ENCODE results near the gene CD248.

CD248 gene

DNA sequence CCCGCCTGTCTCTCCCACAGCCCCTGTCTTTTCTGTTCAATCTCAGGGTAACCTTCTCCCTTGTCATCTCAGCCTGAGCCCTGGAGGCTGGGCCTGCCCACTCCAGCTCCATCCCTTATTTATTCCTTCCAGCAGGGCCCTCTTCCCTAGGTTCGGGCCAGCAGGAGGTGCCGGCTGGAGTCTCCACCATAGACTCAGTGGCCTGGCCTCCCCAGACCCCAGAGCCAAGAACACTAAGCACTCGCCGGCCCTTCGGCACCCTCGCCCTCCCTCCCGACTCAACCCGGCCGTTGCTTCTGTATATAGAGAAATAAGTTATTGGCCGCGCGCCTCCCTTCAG is 49.8 kb downstream of the CD248 start:
- TF ChIP-seq TAF1 (IDR thresholded peaks at IDR 0.05; ENCODE audit: borderline replicate concordance, insufficient read depth, low read length), result no peak
- TF ChIP-seq, protein P1, sequence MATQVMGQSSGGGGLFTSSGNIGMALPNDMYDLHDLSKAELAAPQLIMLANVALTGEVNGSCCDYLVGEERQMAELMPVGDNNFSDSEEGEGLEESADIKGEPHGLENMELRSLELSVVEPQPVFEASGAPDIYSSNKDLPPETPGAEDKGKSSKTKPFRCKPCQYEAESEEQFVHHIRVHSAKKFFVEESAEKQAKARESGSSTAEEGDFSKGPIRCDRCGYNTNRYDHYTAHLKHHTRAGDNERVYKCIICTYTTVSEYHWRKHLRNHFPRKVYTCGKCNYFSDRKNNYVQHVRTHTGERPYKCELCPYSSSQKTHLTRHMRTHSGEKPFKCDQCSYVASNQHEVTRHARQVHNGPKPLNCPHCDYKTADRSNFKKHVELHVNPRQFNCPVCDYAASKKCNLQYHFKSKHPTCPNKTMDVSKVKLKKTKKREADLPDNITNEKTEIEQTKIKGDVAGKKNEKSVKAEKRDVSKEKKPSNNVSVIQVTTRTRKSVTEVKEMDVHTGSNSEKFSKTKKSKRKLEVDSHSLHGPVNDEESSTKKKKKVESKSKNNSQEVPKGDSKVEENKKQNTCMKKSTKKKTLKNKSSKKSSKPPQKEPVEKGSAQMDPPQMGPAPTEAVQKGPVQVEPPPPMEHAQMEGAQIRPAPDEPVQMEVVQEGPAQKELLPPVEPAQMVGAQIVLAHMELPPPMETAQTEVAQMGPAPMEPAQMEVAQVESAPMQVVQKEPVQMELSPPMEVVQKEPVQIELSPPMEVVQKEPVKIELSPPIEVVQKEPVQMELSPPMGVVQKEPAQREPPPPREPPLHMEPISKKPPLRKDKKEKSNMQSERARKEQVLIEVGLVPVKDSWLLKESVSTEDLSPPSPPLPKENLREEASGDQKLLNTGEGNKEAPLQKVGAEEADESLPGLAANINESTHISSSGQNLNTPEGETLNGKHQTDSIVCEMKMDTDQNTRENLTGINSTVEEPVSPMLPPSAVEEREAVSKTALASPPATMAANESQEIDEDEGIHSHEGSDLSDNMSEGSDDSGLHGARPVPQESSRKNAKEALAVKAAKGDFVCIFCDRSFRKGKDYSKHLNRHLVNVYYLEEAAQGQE (IDR thresholded peaks at IDR 0.05; ENCODE audit: insufficient read depth in 1 of 2, low read depth in 2 of 2, low read length in 2 of 2), result no peak
- TF ChIP-seq SIN3A (IDR thresholded peaks at IDR 0.05; ENCODE audit: borderline replicate concordance, insufficient read depth, low read length), result no peak
- no peak for TF ChIP-seq POLR2AphosphoS5 (IDR thresholded peaks at IDR 0.05; ENCODE audit: low read depth, low read length)
- no peak for TF ChIP-seq FOXP2 (optimal IDR thresholded peaks at IDR 0.05; ENCODE audit: borderline replicate concordance, extremely low read depth, extremely low read length, insufficient read depth)

DNA sequence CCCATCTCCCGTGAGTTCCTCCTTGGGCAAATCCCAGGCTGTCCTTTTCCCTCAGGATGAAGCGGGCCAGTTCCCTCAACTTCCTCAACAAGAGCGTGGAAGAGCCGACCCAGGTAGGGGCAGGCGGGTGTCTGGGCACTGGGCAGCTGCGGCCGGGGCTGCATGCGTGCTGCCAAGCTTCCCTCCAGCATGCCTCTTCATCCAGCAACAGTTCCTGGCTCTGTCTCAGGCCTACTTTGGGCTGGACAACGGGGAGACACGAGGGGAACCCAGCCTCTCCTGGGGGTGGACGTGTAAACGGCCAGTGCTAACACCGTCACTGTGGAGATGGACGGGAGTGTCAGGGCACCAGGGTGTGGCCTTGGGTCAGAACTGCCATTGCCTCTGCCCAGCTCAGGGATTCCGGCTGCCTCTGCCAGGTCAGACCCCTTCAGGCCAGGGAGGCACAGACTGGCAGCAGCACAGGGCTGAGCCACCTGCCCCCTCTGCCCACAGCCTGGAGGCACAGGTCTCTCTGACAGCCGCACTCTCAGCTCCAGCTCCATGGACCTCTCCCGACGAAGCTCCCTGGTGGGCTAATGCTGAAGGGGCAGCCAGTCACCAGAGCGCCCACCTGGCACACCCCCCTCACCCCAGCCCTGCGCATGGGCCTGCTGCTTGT is 50.3 kb downstream of the CD248 start:
- TF ChIP-seq POLR2AphosphoS5 (IDR thresholded peaks at IDR 0.05; ENCODE audit: low read depth, low read length) (no peak), FOXP2 (optimal IDR thresholded peaks at IDR 0.05; ENCODE audit: borderline replicate concordance, extremely low read depth, extremely low read length, insufficient read depth) (no peak), SIN3A (IDR thresholded peaks at IDR 0.05; ENCODE audit: borderline replicate concordance, insufficient read depth, low read length) (no peak), TAF1 (IDR thresholded peaks at IDR 0.05; ENCODE audit: borderline replicate concordance, insufficient read depth, low read length) (no peak)
- TF ChIP-seq, protein P1 (IDR thresholded peaks at IDR 0.05; ENCODE audit: insufficient read depth in 1 of 2, low read depth in 2 of 2, low read length in 2 of 2), result no peak

DNA sequence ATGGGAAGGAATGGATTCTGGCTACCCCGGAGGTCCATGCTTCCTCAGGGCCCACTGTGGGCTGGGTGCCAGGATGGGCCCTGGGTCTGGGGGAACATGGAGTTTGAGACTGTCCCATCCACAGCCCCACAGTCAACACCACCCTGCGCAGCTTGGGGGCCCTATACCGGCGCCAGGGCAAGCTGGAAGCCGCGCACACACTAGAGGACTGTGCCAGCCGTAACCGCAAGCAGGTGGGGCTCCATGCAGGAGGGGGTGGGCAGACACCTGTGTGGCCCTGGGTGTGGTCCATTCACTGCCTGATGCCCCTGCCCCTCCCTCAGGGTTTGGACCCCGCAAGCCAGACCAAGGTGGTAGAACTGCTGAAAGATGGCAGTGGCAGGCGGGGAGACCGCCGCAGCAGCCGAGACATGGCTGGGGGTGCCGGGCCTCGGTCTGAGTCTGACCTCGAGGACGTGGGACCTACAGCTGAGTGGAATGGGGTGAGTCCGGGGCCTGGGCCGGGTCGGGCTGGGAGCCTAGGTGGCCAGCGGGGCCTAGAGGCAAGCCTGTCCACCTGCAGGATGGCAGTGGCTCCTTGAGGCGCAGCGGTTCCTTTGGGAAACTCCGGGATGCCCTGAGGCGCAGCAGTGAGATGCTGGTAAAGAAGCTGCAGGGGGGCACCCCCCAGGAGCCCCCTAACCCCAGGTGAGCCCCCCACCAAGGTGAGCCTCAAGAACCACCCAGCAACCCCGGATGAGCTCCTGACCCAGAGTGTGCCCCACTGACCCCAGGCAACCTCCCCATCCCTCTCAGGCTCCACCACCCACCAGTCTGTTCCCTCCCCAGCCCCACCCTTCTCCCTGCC is 51.1 kb downstream of the CD248 start:
- no peak for TF ChIP-seq SIN3A (IDR thresholded peaks at IDR 0.05; ENCODE audit: borderline replicate concordance, insufficient read depth, low read length)
- TF ChIP-seq TAF1 (IDR thresholded peaks at IDR 0.05; ENCODE audit: borderline replicate concordance, insufficient read depth, low read length), result no peak
- TF ChIP-seq FOXP2 (optimal IDR thresholded peaks at IDR 0.05; ENCODE audit: borderline replicate concordance, extremely low read depth, extremely low read length, insufficient read depth), result no peak
- TF ChIP-seq POLR2AphosphoS5 (IDR thresholded peaks at IDR 0.05; ENCODE audit: low read depth, low read length), result no peak
- TF ChIP-seq, protein P1 (IDR thresholded peaks at IDR 0.05; ENCODE audit: insufficient read depth in 1 of 2, low read depth in 2 of 2, low read length in 2 of 2), result no peak

DNA sequence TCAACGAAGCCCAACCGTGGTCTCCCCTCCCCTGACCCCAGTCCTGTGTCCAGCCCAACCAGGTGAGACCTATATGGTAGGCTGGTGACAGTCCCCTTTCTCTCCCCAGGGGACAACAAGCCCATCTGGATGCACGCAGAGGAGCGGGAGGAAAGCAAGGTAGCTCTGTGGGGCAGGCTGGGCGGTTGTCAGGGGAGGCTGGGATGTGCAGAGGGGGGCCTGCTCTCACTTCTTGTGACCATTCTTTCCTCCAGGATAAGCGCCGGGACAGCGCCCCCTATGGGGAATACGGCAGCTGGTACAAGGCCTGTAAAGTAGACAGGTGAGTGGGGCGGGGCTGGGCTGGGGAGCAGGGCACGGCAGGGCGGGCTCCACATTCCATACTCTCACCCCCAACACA is 51.9 kb downstream of the CD248 start:
- TF ChIP-seq FOXP2 (optimal IDR thresholded peaks at IDR 0.05; ENCODE audit: borderline replicate concordance, extremely low read depth, extremely low read length, insufficient read depth) (no peak), TAF1 (IDR thresholded peaks at IDR 0.05; ENCODE audit: borderline replicate concordance, insufficient read depth, low read length) (no peak), SIN3A (IDR thresholded peaks at IDR 0.05; ENCODE audit: borderline replicate concordance, insufficient read depth, low read length) (no peak), POLR2AphosphoS5 (IDR thresholded peaks at IDR 0.05; ENCODE audit: low read depth, low read length) (no peak)
- TF ChIP-seq, protein P1 (IDR thresholded peaks at IDR 0.05; ENCODE audit: insufficient read depth in 1 of 2, low read depth in 2 of 2, low read length in 2 of 2), result no peak

Data from PFSK-1 (cell line).